ENCODE data around the gene PLD4. TPM values are rescaled to one million over a fixed set of nuclear protein-coding genes. Genes with fewer than 3 reads are reported as not detected.

Gene PLD4
- total and polyA plus RNA-seq, 2 of the 8 experiments (the other 6 are each of a cell fraction or from before 2014, with no cell fraction given) = 0.05 TPM; not detected in 1

GRCh38 chr14:104924421-104925213 is at the start of gene PLD4 (continued):
- TF ChIP-seq YY1 (IDR thresholded peaks at IDR 0.05; ENCODE audit: low read depth, low read length) (no peak), RXRA (IDR thresholded peaks at IDR 0.05; ENCODE audit: insufficient read depth, low read depth, low read length) (no peak), JUN (IDR thresholded peaks at IDR 0.05; ENCODE audit: low read depth, low read length) (no peak), MAX (IDR thresholded peaks at IDR 0.05) (no peak), SIX5 (IDR thresholded peaks at IDR 0.05; ENCODE audit: low read depth, low read length) (no peak), JUND (IDR thresholded peaks at IDR 0.05; ENCODE audit: low read length) (no peak), ATF2 (IDR thresholded peaks at IDR 0.05; ENCODE audit: low read length) (no peak), CREB1 (IDR thresholded peaks at IDR 0.05) (no peak), RNF2 (IDR thresholded peaks at IDR 0.05; ENCODE audit: borderline replicate concordance, low read depth, low read length, missing control alignments, poor library complexity, severe bottlenecking) (no peak), CBX5 (IDR thresholded peaks at IDR 0.05; ENCODE audit: low read depth, low read length) (no peak), ATF3 (IDR thresholded peaks at IDR 0.05; ENCODE audit: insufficient read depth, low read depth, low read length) (no peak), BCL11A (IDR thresholded peaks at IDR 0.05; ENCODE audit: low read depth in 2 of 2, low read length in 2 of 2) (no peak)

Data from H1 (cell line).